GM12878 (cell line): ENCODE measurements around the gene ASCC1.

ENCODE experiments used
- LARP7 ChIP-seq: fragments of 450-650 bp; IDR thresholded peaks from 2 replicates; pipeline ENCODE4 v1.6.1; 2017; ENCODE audit warnings: mild to moderate bottlenecking
- REST ChIP-seq: IDR thresholded peaks from 2 replicates; pipeline ENCODE4 v1.6.1; 2012; ENCODE audit warnings: mild to moderate bottlenecking, low read depth, low read length
- RUNX3 ChIP-seq: IDR thresholded peaks from 2 replicates; pipeline ENCODE4 v1.6.1; 2012; ENCODE audit warnings: low read length, inconsistent platforms
- USF1 ChIP-seq: IDR thresholded peaks from 2 replicates; pipeline ENCODE4 v1.6.1; 2011; ENCODE audit warnings: borderline replicate concordance, low read depth, mild to moderate bottlenecking, moderate library complexity, mixed read lengths, low read length; ENCODE audit not compliant: insufficient read depth; ENCODE audit errors: extremely low read length

- no peak for TF ChIP-seq RUNX3
- TF ChIP-seq LARP7 = no peak
- no peak for TF ChIP-seq REST
- no peak for TF ChIP-seq USF1
Observed at GRCh38 chr10:72073708-72074573, 142.1 kb downstream of the ASCC1 start.
